ENCODE results near the gene ETFA.

DNA sequence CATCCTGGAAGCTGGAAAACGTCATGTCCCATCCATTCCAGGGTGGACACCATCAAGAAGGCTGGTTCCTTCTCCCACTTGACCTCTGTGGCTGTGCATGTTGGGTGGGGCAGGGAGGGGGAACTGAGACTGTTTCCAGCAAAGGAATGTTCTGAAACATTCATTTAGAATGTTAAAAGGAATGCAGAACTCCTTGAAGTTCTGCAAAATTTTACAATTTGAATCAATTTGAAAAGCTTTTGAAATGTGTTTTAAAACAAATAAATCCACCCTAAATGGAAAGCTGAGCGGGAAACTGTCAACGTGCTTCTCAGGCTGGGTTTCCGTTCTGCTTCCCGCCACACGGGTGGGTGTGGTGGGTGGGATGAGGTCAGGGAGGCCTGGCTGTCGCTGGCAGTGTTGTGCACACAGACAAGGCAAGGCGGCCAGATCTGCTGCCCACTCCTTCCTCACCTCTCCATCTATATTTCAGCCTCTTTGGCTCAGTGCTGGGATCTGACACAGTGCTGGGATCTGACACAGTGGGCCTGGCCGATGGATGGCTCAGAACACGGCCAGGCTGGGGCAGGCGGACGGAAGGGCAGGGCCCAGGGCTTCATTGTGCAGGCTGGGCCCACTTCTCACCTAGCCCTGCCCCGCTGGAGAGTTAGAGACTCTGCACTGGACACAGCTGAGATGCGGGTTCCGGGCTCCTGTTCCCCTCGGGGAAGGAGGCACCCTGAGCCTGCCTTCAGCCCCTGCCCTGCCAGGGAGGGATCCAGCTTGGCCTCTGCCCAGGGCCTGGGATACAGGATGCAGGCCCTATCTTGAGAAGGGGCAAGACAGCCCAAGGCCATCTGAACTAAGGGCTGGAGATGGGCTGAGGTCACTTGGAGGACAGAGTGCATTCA lies 141.1 kb downstream of the ETFA start:
- TF ChIP-seq POLR2A (IDR thresholded peaks at IDR 0.05; ENCODE audit: low read length) = no peak
- no peak for TF ChIP-seq GATA1 (IDR thresholded peaks at IDR 0.05; ENCODE audit: low read depth, low read length)

Data from erythroblast (primary cell).